PC-3 (cell line): Measurements from ENCODE around the gene PLXNA2. TPM values are rescaled to one million over a fixed set of nuclear protein-coding genes. Genes with fewer than 3 reads are reported as not detected.
A peak's percentile ranks its signal among the peaks of the same experiment; 100 is the strongest.

Experiments
- ATAC-seq: fragments of 200-7000 bp; cut with Tn5 transposase; 2 replicates; pipeline ENCODE4 v1.9.1; 2020; ENCODE audit warnings: mild to moderate bottlenecking, moderate library complexity
- BruUV-seq: library from RNA; stranded (reverse); fragments of 400-500 nt; replicated peaks from 2 replicates; lab custom pipeline; 2021; lab: Mats Ljungman, UMichigan
- CTCF ChIA-PET: fragments of 300-600 bp; sonication (Branson Sonifier 250); formaldehyde crosslinking; loops from one replicate; lab custom pipeline; 2022; ENCODE audit warnings: antibody characterized with exemption; lab: Charles Lee
- POLR2A ChIA-PET: fragments of 300-600 bp; sonication (Branson Sonifier 250); formaldehyde crosslinking; loops from one replicate; lab custom pipeline; 2022; ENCODE audit warnings: antibody characterized with exemption; ENCODE audit not compliant: unreplicated experiment; lab: Charles Lee
- DNase-seq: peaks from one replicate; pipeline ENCODE4 v3.0.0-alpha.2; 2015
- H2AFZ ChIP-seq: fragments of 300-600 bp; sonication (generic); 2 replicates; pipeline ENCODE4 v1.6.0; 2016; ENCODE audit warnings: antibody characterized with exemption, low read length
- H3F3A ChIP-seq: fragments of 300-600 bp; sonication (generic); one replicate; pipeline ENCODE4 v1.6.0; 2017; ENCODE audit warnings: antibody characterized with exemption, low read length, control low read depth, mild to moderate bottlenecking; ENCODE audit not compliant: unreplicated experiment
- H3K27ac ChIP-seq: fragments of 300-600 bp; sonication (generic); 2 replicates; pipeline ENCODE4 v1.5.1; 2016; ENCODE audit warnings: mild to moderate bottlenecking, low read length
- H3K27me3 ChIP-seq: fragments of 300-600 bp; sonication (generic); 2 replicates; pipeline ENCODE4 v1.6.1; 2016; ENCODE audit warnings: low read length, mixed read lengths
- H3K36me3 ChIP-seq: fragments of 300-600 bp; sonication (generic); 2 replicates; pipeline ENCODE4 v1.6.1; 2016; ENCODE audit warnings: low read depth, mixed run types, low read length, mixed read lengths
- H3K4me1 ChIP-seq: fragments of 300-600 bp; sonication (generic); 2 replicates; pipeline ENCODE4 v1.5.1; 2016; ENCODE audit warnings: low read length; ENCODE audit not compliant: insufficient read depth
- H3K4me2 ChIP-seq: fragments of 300-600 bp; sonication (generic); 2 replicates; pipeline ENCODE4 v1.6.0; 2016; ENCODE audit warnings: low read length
- H3K4me3 ChIP-seq: fragments of 300-600 bp; sonication (generic); 2 replicates; pipeline ENCODE4 v1.5.1; 2016; ENCODE audit warnings: mild to moderate bottlenecking, low read length, mixed read lengths
- H3K79me2 ChIP-seq: fragments of 300-600 bp; sonication (generic); 2 replicates; pipeline ENCODE4 v1.6.1; 2017; ENCODE audit warnings: low read length, mixed read lengths
- H3K9ac ChIP-seq: fragments of 300-600 bp; sonication (generic); 2 replicates; pipeline ENCODE4 v1.6.0; 2016; ENCODE audit warnings: mild to moderate bottlenecking, low read length
- H3K9me2 ChIP-seq: fragments of 300-600 bp; sonication (generic); replicated peaks from 2 replicates; pipeline ENCODE4 v1.6.1; 2016; ENCODE audit warnings: mixed run types, low read length, mixed read lengths
- H3K9me3 ChIP-seq: fragments of 300-600 bp; sonication (generic); 2 replicates; pipeline ENCODE4 v1.6.1; 2016; ENCODE audit warnings: low read length, mixed read lengths
- H4K20me1 ChIP-seq: fragments of 300-600 bp; sonication (generic); 2 replicates; pipeline ENCODE4 v1.6.1; 2016; ENCODE audit warnings: low read length, mixed read lengths
- EZH2 ChIP-seq: fragments of 300-600 bp; sonication (generic); IDR thresholded peaks from one replicate; pipeline ENCODE4 v1.6.1; 2017; ENCODE audit warnings: antibody characterized with exemption, mild to moderate bottlenecking, low read length; ENCODE audit not compliant: unreplicated experiment
- EZH2phosphoT487 ChIP-seq: fragments of 300-600 bp; sonication (generic); IDR thresholded peaks from 2 replicates; pipeline ENCODE4 v1.6.1; 2018; ENCODE audit warnings: mild to moderate bottlenecking, antibody characterized with exemption, low read length, borderline replicate concordance
- intact Hi-C: fragments of 100-400 bp; cut with micrococcal nuclease; formaldehyde crosslinking; loops from 2 replicates; pipeline ENCODE4 v1.9.0; 2023
- total RNA-seq: library from RNA; depleted of rRNA; stranded (reverse); fragments of >200 nt; gene quantifications from 2 replicates; pipeline ENCODE4 v1.2.3, GENCODE V29; 2014
- TF ChIP-seq, protein P1 (sequence below): fragments of 300-600 bp; sonication (generic); conservative IDR thresholded peaks from 2 replicates; pipeline ENCODE4 v1.5.1; 2017; ENCODE audit warnings: antibody characterized with exemption, low read depth, mild to moderate bottlenecking, low read length

Gene PLXNA2
- total RNA-seq, 1 experiment from 2014 or later, result 16.2 TPM

DNA sequence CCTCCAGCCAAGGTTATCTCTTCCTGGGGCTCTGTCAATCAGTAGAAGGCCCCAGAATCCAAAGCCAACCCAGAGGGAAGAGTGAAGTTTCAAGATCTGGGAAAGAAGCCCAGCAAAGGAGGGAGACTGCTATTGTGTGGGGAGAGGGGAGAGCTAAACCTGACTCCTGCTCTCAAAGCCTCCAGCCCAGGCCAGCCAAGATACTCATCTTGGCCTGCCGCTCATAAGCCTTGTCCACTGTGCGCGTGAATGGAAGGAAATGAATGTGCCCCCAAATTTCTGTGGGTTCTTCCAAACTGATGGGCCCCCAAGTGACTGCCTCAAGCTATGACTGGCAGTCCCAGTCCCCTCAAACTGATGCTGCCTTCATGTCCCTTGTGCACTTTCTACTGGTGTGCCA is 2.0 kb downstream of the PLXNA2 start:
- H3K27me3 ChIP-seq, result no peaks in the 10 kb centered on the region
- DNase-seq (no peak), ATAC-seq (no peak)
- H3K79me2 ChIP-seq, result peaks cover 55% of the 10 kb centered on the region
- TF ChIP-seq EZH2 (no peak), EZH2phosphoT487 (no peak)
- TF ChIP-seq, protein P1, sequence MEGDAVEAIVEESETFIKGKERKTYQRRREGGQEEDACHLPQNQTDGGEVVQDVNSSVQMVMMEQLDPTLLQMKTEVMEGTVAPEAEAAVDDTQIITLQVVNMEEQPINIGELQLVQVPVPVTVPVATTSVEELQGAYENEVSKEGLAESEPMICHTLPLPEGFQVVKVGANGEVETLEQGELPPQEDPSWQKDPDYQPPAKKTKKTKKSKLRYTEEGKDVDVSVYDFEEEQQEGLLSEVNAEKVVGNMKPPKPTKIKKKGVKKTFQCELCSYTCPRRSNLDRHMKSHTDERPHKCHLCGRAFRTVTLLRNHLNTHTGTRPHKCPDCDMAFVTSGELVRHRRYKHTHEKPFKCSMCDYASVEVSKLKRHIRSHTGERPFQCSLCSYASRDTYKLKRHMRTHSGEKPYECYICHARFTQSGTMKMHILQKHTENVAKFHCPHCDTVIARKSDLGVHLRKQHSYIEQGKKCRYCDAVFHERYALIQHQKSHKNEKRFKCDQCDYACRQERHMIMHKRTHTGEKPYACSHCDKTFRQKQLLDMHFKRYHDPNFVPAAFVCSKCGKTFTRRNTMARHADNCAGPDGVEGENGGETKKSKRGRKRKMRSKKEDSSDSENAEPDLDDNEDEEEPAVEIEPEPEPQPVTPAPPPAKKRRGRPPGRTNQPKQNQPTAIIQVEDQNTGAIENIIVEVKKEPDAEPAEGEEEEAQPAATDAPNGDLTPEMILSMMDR, result no peak
- ChIA-PET POLR2A (no interaction called here), CTCF (interaction anchor here (1.0 to 4.9 kb wide), 2 partner anchors 39 to 220 kb away, joined by 4 to 198 read pairs; no protein-coding TSS in a partner anchor)
- BruUV-seq, result no TSS peak
- no peak overlapping the region for H3K9ac ChIP-seq
- H2AFZ ChIP-seq, result no peak overlapping the region
- H3K4me2 ChIP-seq, result peak overlapping the region; percentile 99
- no peaks in the 10 kb centered on the region for H3F3A ChIP-seq
- no peak overlapping the region for H3K27ac ChIP-seq
- peaks cover 5% of the 10 kb centered on the region; the same call in 1 of the 2 replicates for H4K20me1 ChIP-seq
- no peaks in the 10 kb centered on the region for H3K36me3 ChIP-seq
- intact Hi-C loops, result no loop called here
- H3K4me1 ChIP-seq, result peaks cover 28% of the 10 kb centered on the region
- H3K9me3 ChIP-seq, result no peaks in the 10 kb centered on the region
- H3K9me2 ChIP-seq, result no peaks in the 10 kb centered on the region
- H3K4me3 ChIP-seq, result peak overlapping the region; percentile 93

DNA sequence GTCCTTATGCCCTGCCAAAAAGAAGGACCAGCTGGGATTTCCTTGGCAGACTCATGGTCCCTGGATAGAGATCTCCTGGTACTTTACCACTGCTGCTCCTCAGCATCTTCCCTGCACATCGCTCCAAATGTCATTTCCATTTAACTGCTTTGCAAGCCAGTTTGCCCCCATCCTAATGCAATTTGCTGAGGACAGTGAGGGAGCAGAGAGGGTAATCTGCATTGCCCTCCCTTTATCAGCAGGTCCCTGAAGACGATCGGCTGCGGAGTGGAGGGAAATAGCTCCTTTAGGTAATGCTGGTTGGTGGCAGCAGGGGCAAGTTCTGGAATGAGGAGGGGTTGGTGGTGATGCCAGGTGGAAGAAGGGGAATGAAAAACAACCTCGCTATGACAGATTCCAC is 2.7 kb downstream of the PLXNA2 start:
- Histone ChIP-seq H4K20me1 (peaks cover 5% of the 10 kb centered on the region; the same call in 1 of the 2 replicates), H3K9me2 (no peaks in the 10 kb centered on the region), H3K79me2 (peaks cover 62% of the 10 kb centered on the region), H3K9me3 (no peaks in the 10 kb centered on the region), H3F3A (no peaks in the 10 kb centered on the region), H3K9ac (no peak overlapping the region), H2AFZ (no peak overlapping the region), H3K4me2 (peak overlapping the region; percentile 99), H3K36me3 (no peaks in the 10 kb centered on the region), H3K4me1 (peaks cover 28% of the 10 kb centered on the region), H3K4me3 (peak overlapping the region; percentile 93), H3K27ac (no peak overlapping the region), H3K27me3 (no peaks in the 10 kb centered on the region)
- no peak for ATAC-seq
- ChIA-PET CTCF (interaction anchor here (4.9 kb wide), 1 partner anchor 220 kb away, joined by 198 read pairs; no protein-coding TSS in a partner anchor), POLR2A (no interaction called here)
- intact Hi-C loops, result no loop called here
- BruUV-seq, result no TSS peak
- TF ChIP-seq, protein P1, result no peak
- TF ChIP-seq EZH2phosphoT487, result no peak
- no peak for TF ChIP-seq EZH2
- DNase-seq, result no peak

DNA sequence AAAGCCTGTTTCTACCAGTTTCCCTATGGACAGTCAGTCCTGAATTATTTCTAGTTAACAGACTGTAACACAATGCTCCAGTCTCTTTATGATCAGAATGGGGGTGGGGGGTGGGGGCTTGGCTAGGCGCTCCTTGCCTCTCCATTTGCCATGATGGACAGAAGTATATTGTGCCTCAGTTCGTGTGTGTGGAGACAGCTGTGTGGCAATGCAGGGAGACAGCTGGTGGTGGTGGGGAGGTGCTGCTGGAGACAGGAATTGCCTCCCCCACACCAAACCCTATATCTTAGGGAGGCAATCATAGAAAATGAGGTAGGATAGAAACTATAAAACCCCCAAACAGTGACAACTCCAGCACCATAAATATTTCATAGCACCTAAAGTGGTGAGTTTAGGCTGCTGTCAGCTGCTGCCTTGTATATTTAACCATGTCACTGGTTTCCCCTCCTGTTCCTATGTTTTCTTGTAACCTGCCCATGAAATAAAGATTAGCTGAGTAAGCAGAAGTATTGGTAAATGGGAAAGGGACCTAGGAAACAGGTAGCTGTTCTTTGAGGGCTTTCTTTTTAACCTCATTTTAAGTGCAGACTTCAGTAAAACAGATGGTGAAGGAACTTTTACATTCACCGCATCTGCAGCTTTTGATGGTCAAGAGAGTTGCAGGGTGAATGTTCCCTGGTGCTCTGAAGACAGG is 3.4 kb downstream of the PLXNA2 start:
- Histone ChIP-seq H3K4me2 (peak overlapping the region; percentile 99), H4K20me1 (peaks cover 5% of the 10 kb centered on the region; the same call in 1 of the 2 replicates), H3K27me3 (no peaks in the 10 kb centered on the region), H3K36me3 (no peaks in the 10 kb centered on the region), H3F3A (no peaks in the 10 kb centered on the region), H3K9me2 (no peaks in the 10 kb centered on the region), H3K9ac (no peak overlapping the region), H2AFZ (no peak overlapping the region), H3K9me3 (no peaks in the 10 kb centered on the region), H3K4me1 (peaks cover 28% of the 10 kb centered on the region), H3K4me3 (no peak overlapping the region; the same call in 1 of the 2 replicates), H3K27ac (no peak overlapping the region), H3K79me2 (peaks cover 68% of the 10 kb centered on the region)
- TF ChIP-seq, protein P1, result no peak
- TF ChIP-seq EZH2 (no peak), EZH2phosphoT487 (no peak)
- intact Hi-C loops, result no loop called here
- BruUV-seq, result no TSS peak
- DNase-seq (no peak), ATAC-seq (no peak)
- POLR2A ChIA-PET, result no interaction called here
- CTCF ChIA-PET, result interaction anchor here (1.5 to 4.9 kb wide), 2 partner anchors 21 to 219 kb away, joined by 4 to 198 read pairs; no protein-coding TSS in a partner anchor
